HFFc6 (cell line): ENCODE measurements around the gene MAP3K4. TPM values are rescaled to one million over a fixed set of nuclear protein-coding genes. Genes with fewer than 3 reads are reported as not detected.
A peak's percentile ranks its signal among the peaks of the same experiment; 100 is the strongest.

Experiments
- DNase-seq: peaks from one replicate; pipeline ENCODE4 v3.0.0-alpha.2; 2018
- H3K27ac Mint-ChIP-seq: 2 replicates; pipeline ENCODE4 v1.8.0; 2020; ENCODE audit warnings: mild to moderate bottlenecking, mixed read lengths
- H3K27me3 Mint-ChIP-seq: 2 replicates; pipeline ENCODE4 v1.8.0; 2021; ENCODE audit warnings: mild to moderate bottlenecking, moderate library complexity, mixed read lengths; ENCODE audit not compliant: insufficient read depth
- H3K36me3 Mint-ChIP-seq: 2 replicates; pipeline ENCODE4 v1.8.0; 2021; ENCODE audit warnings: low read depth, mixed read lengths
- H3K4me1 Mint-ChIP-seq: 2 replicates; pipeline ENCODE4 v1.8.0; 2020; ENCODE audit warnings: low read depth, mixed read lengths
- H3K4me3 Mint-ChIP-seq: 2 replicates; pipeline ENCODE4 v1.8.0; 2020; ENCODE audit warnings: mild to moderate bottlenecking, moderate library complexity, mixed read lengths
- H3K9me3 Mint-ChIP-seq: 2 replicates; pipeline ENCODE4 v1.8.0; 2020; ENCODE audit warnings: mild to moderate bottlenecking, mixed read lengths
- CTCF ChIP-seq: fragments of 200-600 bp; sonication (generic); IDR thresholded peaks from 2 replicates; pipeline ENCODE4 v1.5.0; 2021; ENCODE audit warnings: antibody characterized with exemption, mild to moderate bottlenecking
- total RNA-seq, 6 experiments: library from RNA; stranded (reverse); fragmentation: NEBNext Ultra II Directional; extraction: Animal tissue kit (Norgen Biotek cat#: 25700); gene quantifications; 2 replicates in 1 of 6; 3 replicates in 5 of 6; pipeline ENCODE4 v1.2.3, GENCODE V29; 2021

MAP3K4 gene
- total RNA-seq, 6 experiments from 2014 or later = 16.8 to 26.2 (median 22.3) TPM

- no peaks in the 10 kb centered on the region for H3K27me3 Mint-ChIP-seq
- TF ChIP-seq CTCF = no peak
- H3K4me1 Mint-ChIP-seq = peaks cover 30% of the 10 kb centered on the region
- DNase-seq = no peak
- H3K9me3 Mint-ChIP-seq = no peaks in the 10 kb centered on the region
- H3K27ac Mint-ChIP-seq = no peak overlapping the region
- 0 out of 2 replicates have a peak, but pooled peaks cover 4% of the 10 kb centered on the region for H3K36me3 Mint-ChIP-seq
- no peak overlapping the region for H3K4me3 Mint-ChIP-seq
Observed at GRCh38 chr6:161009991-161010390, 18.4 kb downstream of the MAP3K4 start.

GRCh38 chr6:161010418-161010817 lies 18.8 kb downstream of the MAP3K4 start:
- H3K9me3 Mint-ChIP-seq = no peaks in the 10 kb centered on the region
- H3K4me1 Mint-ChIP-seq = peaks cover 30% of the 10 kb centered on the region
- no peaks in the 10 kb centered on the region for H3K27me3 Mint-ChIP-seq
- no peak overlapping the region; the same call in 1 of the 2 replicates for H3K27ac Mint-ChIP-seq
- peak; percentile 72 for DNase-seq
- TF ChIP-seq CTCF = no peak
- no peak overlapping the region for H3K4me3 Mint-ChIP-seq
- 0 out of 2 replicates have a peak, but pooled peaks cover 4% of the 10 kb centered on the region for H3K36me3 Mint-ChIP-seq

- Mint-ChIP-seq H3K9me3 (no peaks in the 10 kb centered on the region), H3K27ac (no peak overlapping the region), H3K36me3 (0 out of 2 replicates have a peak, but pooled peaks cover 10% of the 10 kb centered on the region), H3K27me3 (no peaks in the 10 kb centered on the region), H3K4me3 (no peak overlapping the region), H3K4me1 (peaks cover 30% of the 10 kb centered on the region)
- no peak for DNase-seq
- no peak for TF ChIP-seq CTCF
Observed at GRCh38 chr6:161011492-161012480, 20.2 kb downstream of the MAP3K4 start.

GRCh38 chr6:161013695-161014094 lies 22.1 kb downstream of the MAP3K4 start:
- DNase-seq = no peak
- H3K4me3 Mint-ChIP-seq = no peak overlapping the region
- H3K36me3 Mint-ChIP-seq = 0 out of 2 replicates have a peak, but pooled peaks cover 10% of the 10 kb centered on the region
- no peak overlapping the region for H3K27ac Mint-ChIP-seq
- peaks cover 3% of the 10 kb centered on the region for H3K27me3 Mint-ChIP-seq
- no peak for TF ChIP-seq CTCF
- H3K4me1 Mint-ChIP-seq = peaks cover 25% of the 10 kb centered on the region
- no peaks in the 10 kb centered on the region for H3K9me3 Mint-ChIP-seq

GRCh38 chr6:161017766-161018564 lies 26.4 kb downstream of the MAP3K4 start:
- no peak for DNase-seq
- Mint-ChIP-seq H3K4me3 (no peak overlapping the region), H3K36me3 (peaks cover 12% of the 10 kb centered on the region), H3K9me3 (no peaks in the 10 kb centered on the region), H3K27me3 (peaks cover 3% of the 10 kb centered on the region), H3K4me1 (peaks cover 6% of the 10 kb centered on the region), H3K27ac (no peak overlapping the region)
- no peak for TF ChIP-seq CTCF
